IMR-90 (cell line): ENCODE results near the gene CLK1. TPM values are rescaled to one million over a fixed set of nuclear protein-coding genes. Genes with fewer than 3 reads are reported as not detected.

Experiments used
- ATAC-seq: fragments of 200-7000 bp; cut with Tn5 transposase; 2 replicates; pipeline ENCODE4 v1.9.1; 2020; ENCODE audit warnings: low read depth, mild to moderate bottlenecking, moderate library complexity
- BruUV-seq: library from RNA; stranded (reverse); fragments of 400-500 nt; replicated peaks from 2 replicates; lab custom pipeline; 2021; lab: Mats Ljungman, UMichigan
- CTCF ChIA-PET: fragments of 300-600 bp; formaldehyde crosslinking; extraction: SDS; loops from one replicate; lab custom pipeline; 2021; ENCODE audit warnings: antibody characterized with exemption; lab: Yijun Ruan, JAX
- POLR2A ChIA-PET: fragments of 300-600 bp; sonication (Branson Sonifier 250); formaldehyde crosslinking; loops from one replicate; lab custom pipeline; 2022; ENCODE audit warnings: antibody characterized with exemption; ENCODE audit not compliant: unreplicated experiment; lab: Charles Lee
- DNase-seq: peaks from one replicate; pipeline ENCODE4 v3.0.0; 2013
- H2AFZ ChIP-seq: replicated peaks from 2 replicates; pipeline ENCODE3; 2013; ENCODE audit warnings: low read length, mild to moderate bottlenecking; ENCODE audit not compliant: poor library complexity
- H2AK5ac ChIP-seq: 2 replicates; pipeline ENCODE4 v1.6.1; 2013; ENCODE audit warnings: low read depth, low read length, inconsistent platforms
- H2AK9ac ChIP-seq: replicated peaks from 2 replicates; pipeline ENCODE3; 2013; ENCODE audit warnings: mild to moderate bottlenecking, low read depth, low read length, moderate library complexity; ENCODE audit not compliant: poor library complexity
- H2BK120ac ChIP-seq: 2 replicates; pipeline ENCODE4 v1.6.1; 2013; ENCODE audit warnings: low read depth, low read length, inconsistent platforms
- H2BK15ac ChIP-seq: 3 replicates; pipeline ENCODE4 v1.6.1; 2013; ENCODE audit warnings: low read depth, low read length, inconsistent platforms
- H2BK20ac ChIP-seq: 2 replicates; pipeline ENCODE4 v1.6.1; 2013; ENCODE audit warnings: low read depth, mild to moderate bottlenecking, inconsistent platforms, low read length, moderate library complexity
- H2BK5ac ChIP-seq: 2 replicates; pipeline ENCODE4 v1.6.1; 2013; ENCODE audit warnings: mild to moderate bottlenecking, low read depth, low read length, inconsistent platforms; ENCODE audit not compliant: poor library complexity, severe bottlenecking
- H3K14ac ChIP-seq: replicated peaks from 2 replicates; pipeline ENCODE4 v1.6.1; 2013; ENCODE audit warnings: low read depth, low read length, inconsistent platforms
- H3K18ac ChIP-seq: 2 replicates; pipeline ENCODE4 v1.6.1; 2013; ENCODE audit warnings: low read depth, low read length, control low read depth
- H3K23ac ChIP-seq: 2 replicates; pipeline ENCODE4 v1.6.1; 2013; ENCODE audit warnings: low read depth, low read length, inconsistent platforms
- H3K27ac ChIP-seq: 2 replicates; pipeline ENCODE4 v1.5.1; 2013; ENCODE audit warnings: mild to moderate bottlenecking, control low read depth, low read length; ENCODE audit not compliant: insufficient read depth
- H3K27me3 ChIP-seq: 2 replicates; pipeline ENCODE4 v1.6.1; 2013; ENCODE audit warnings: low read length; ENCODE audit not compliant: control insufficient read depth, insufficient read depth
- H3K36me3 ChIP-seq: 2 replicates; pipeline ENCODE4 v1.6.1; 2013; ENCODE audit warnings: low read length, mixed read lengths; ENCODE audit not compliant: control insufficient read depth, insufficient read depth
- H3K4ac ChIP-seq: 2 replicates; pipeline ENCODE4 v1.6.1; 2013; ENCODE audit warnings: low read depth, low read length, inconsistent platforms
- H3K4me1 ChIP-seq: 2 replicates; pipeline ENCODE4 v1.6.1; 2013; ENCODE audit warnings: low read length, mixed read lengths; ENCODE audit not compliant: control insufficient read depth, insufficient read depth
- H3K4me2 ChIP-seq: 2 replicates; pipeline ENCODE4 v1.6.1; 2013; ENCODE audit warnings: low read depth, mild to moderate bottlenecking, control low read depth, low read length, moderate library complexity
- H3K4me3 ChIP-seq: 2 replicates; pipeline ENCODE4 v1.5.1; 2013; ENCODE audit warnings: low read depth, mild to moderate bottlenecking, control low read depth, low read length, moderate library complexity; ENCODE audit not compliant: insufficient read depth
- H3K56ac ChIP-seq: 2 replicates; pipeline ENCODE4 v1.6.1; 2013; ENCODE audit warnings: low read length, inconsistent platforms; ENCODE audit not compliant: insufficient read depth; ENCODE audit errors: extremely low read depth
- H3K79me1 ChIP-seq, 2 experiments: 2 replicates each; pipeline ENCODE4 v1.6.1; 2013; ENCODE audit warnings: low read length in 2 of 2, inconsistent platforms in 1 of 2, low read depth in 1 of 2
- H3K9ac ChIP-seq: 2 replicates; pipeline ENCODE4 v1.6.1; 2013; ENCODE audit warnings: low read depth, low read length, control low read depth
- H3K9me1 ChIP-seq: 2 replicates; pipeline ENCODE4 v1.6.1; 2013; ENCODE audit warnings: low read length, inconsistent platforms; ENCODE audit not compliant: insufficient read depth
- H3K9me3 ChIP-seq: 2 replicates; pipeline ENCODE4 v1.6.1; 2013; ENCODE audit warnings: low read length; ENCODE audit not compliant: control insufficient read depth, insufficient read depth
- H4K20me1 ChIP-seq: 2 replicates; pipeline ENCODE4 v1.6.1; 2013; ENCODE audit warnings: low read length, inconsistent platforms; ENCODE audit not compliant: insufficient read depth
- H4K5ac ChIP-seq: 2 replicates; pipeline ENCODE4 v1.6.1; 2013; ENCODE audit warnings: mild to moderate bottlenecking, low read depth, low read length, control low read depth
- H4K8ac ChIP-seq, 2 experiments: 2 replicates each; pipeline ENCODE4 v1.6.1; 2013; ENCODE audit warnings: low read depth in 2 of 2, low read length in 2 of 2, control low read depth in 1 of 2, inconsistent platforms in 1 of 2
- H4K91ac ChIP-seq: 2 replicates; pipeline ENCODE4 v1.6.1; 2013; ENCODE audit warnings: low read depth, low read length, inconsistent platforms; ENCODE audit not compliant: insufficient read depth
- BHLHE40 ChIP-seq: fragments of 150-350 bp; IDR thresholded peaks from 2 replicates; pipeline ENCODE4 v1.6.1; 2016; ENCODE audit warnings: mild to moderate bottlenecking, low read depth, low read length
- CEBPB ChIP-seq: IDR thresholded peaks from 2 replicates; pipeline ENCODE4 v1.6.1; 2012; ENCODE audit warnings: low read depth, low read length, improper control_type of control experiment
- CHD1 ChIP-seq: IDR thresholded peaks from 2 replicates; pipeline ENCODE4 v1.6.1; 2012; ENCODE audit warnings: low read depth, low read length, improper control_type of control experiment
- FOS ChIP-seq: fragments of 150-350 bp; IDR thresholded peaks from 2 replicates; pipeline ENCODE4 v1.6.1; 2016; ENCODE audit warnings: low read depth, low read length
- MAFK ChIP-seq: IDR thresholded peaks from 2 replicates; pipeline ENCODE4 v1.6.1; 2012; ENCODE audit warnings: low read depth, low read length, improper control_type of control experiment
- MAZ ChIP-seq: IDR thresholded peaks from 2 replicates; pipeline ENCODE4 v1.6.1; 2012; ENCODE audit warnings: low read depth, mild to moderate bottlenecking, low read length, improper control_type of control experiment, moderate library complexity, borderline replicate concordance
- MXI1 ChIP-seq: IDR thresholded peaks from 2 replicates; pipeline ENCODE4 v1.6.1; 2012; ENCODE audit warnings: low read depth, mild to moderate bottlenecking, low read length, moderate library complexity, borderline replicate concordance
- NFE2L2 ChIP-seq: fragments of 150-350 bp; IDR thresholded peaks from 2 replicates; pipeline ENCODE4 v1.6.1; 2016; ENCODE audit warnings: low read depth, mild to moderate bottlenecking, low read length
- POLR2A ChIP-seq: IDR thresholded peaks from 2 replicates; pipeline ENCODE4 v1.6.1; 2012; ENCODE audit warnings: mild to moderate bottlenecking, low read depth, low read length
- RAD21 ChIP-seq: IDR thresholded peaks from 2 replicates; pipeline ENCODE4 v1.6.1; 2012; ENCODE audit warnings: low read length, improper control_type of control experiment
- RCOR1 ChIP-seq: IDR thresholded peaks from 2 replicates; pipeline ENCODE4 v1.6.1; 2012; ENCODE audit warnings: mild to moderate bottlenecking, low read length, improper control_type of control experiment; ENCODE audit not compliant: insufficient replicate concordance
- RFX5 ChIP-seq: IDR thresholded peaks from 2 replicates; pipeline ENCODE4 v1.8.0; 2012; ENCODE audit warnings: low read depth, mild to moderate bottlenecking, low read length, moderate library complexity
- SMC3 ChIP-seq: fragments of 150-350 bp; IDR thresholded peaks from 2 replicates; pipeline ENCODE4 v1.6.1; 2016; ENCODE audit warnings: low read depth, mild to moderate bottlenecking, antibody characterized with exemption, low read length, moderate library complexity
- WGBS, 2 experiments: methylation state at CpG; one replicate each; pipeline versions ENCODE4 v1.1.5 to v1.1.7; 2013; ENCODE audit warnings: missing lambda C conversion rate in 2 of 2; ENCODE audit not compliant: insufficient read length in 1 of 2; ENCODE audit errors: extremely low coverage in 2 of 2; 5-methylcytosine and 5-hydroxymethylcytosine counted together
- dilution Hi-C: fragments of 300-500 bp; cut with HindIII; formaldehyde crosslinking; loops from one replicate; pipeline ENCODE4 v1.14.3; 2018; ENCODE audit warnings: low sequenced_read_pairs; ENCODE audit not compliant: unreplicated experiment
- in situ Hi-C: fragments of 300-500 bp; cut with MboI; formaldehyde crosslinking; loops from 3 replicates; pipeline ENCODE4 v1.14.3; 2019; ENCODE audit warnings: low sequenced_read_pairs, inconsistent platforms, mixed read lengths
- intact Hi-C: fragments of 100-400 bp; cut with micrococcal nuclease; formaldehyde crosslinking; loops from 2 replicates; pipeline ENCODE4 v1.10.0; 2022
- polyA plus RNA-seq, 3 experiments: library from polyadenylated mRNA; depleted of rRNA; stranded (reverse); fragments of >200 nt; gene quantifications; 2 replicates each; pipeline ENCODE4 v1.2.3, GENCODE V29; 2012; ENCODE audit warnings: low replicate concordance in 1 of 3
- total RNA-seq: library from RNA; depleted of rRNA; stranded (reverse); fragments of >200 nt; gene quantifications from 2 replicates; pipeline ENCODE4 v1.2.3, GENCODE V29; 2012
- TF ChIP-seq, protein P1 (sequence below): conservative IDR thresholded peaks from 2 replicates; pipeline ENCODE4 v1.5.1; 2012; ENCODE audit warnings: mild to moderate bottlenecking, low read depth, low read length, improper control_type of control experiment
- TF ChIP-seq, protein P2 (sequence below): fragments of 150-350 bp; IDR thresholded peaks from 2 replicates; pipeline ENCODE4 v1.6.1; 2016; ENCODE audit warnings: low read depth, mild to moderate bottlenecking, low read length, moderate library complexity, borderline replicate concordance
- TF ChIP-seq, protein P3 (sequence below): fragments of 150-350 bp; IDR thresholded peaks from 2 replicates; pipeline ENCODE4 v1.6.1; 2017; ENCODE audit warnings: mild to moderate bottlenecking, antibody characterized with exemption, low read length, low read depth

The CLK1 gene
- total and polyA plus RNA-seq, 2 of the 4 experiments (the other 2 are of a cell fraction): 26.2 to 35.5 TPM

DNA sequence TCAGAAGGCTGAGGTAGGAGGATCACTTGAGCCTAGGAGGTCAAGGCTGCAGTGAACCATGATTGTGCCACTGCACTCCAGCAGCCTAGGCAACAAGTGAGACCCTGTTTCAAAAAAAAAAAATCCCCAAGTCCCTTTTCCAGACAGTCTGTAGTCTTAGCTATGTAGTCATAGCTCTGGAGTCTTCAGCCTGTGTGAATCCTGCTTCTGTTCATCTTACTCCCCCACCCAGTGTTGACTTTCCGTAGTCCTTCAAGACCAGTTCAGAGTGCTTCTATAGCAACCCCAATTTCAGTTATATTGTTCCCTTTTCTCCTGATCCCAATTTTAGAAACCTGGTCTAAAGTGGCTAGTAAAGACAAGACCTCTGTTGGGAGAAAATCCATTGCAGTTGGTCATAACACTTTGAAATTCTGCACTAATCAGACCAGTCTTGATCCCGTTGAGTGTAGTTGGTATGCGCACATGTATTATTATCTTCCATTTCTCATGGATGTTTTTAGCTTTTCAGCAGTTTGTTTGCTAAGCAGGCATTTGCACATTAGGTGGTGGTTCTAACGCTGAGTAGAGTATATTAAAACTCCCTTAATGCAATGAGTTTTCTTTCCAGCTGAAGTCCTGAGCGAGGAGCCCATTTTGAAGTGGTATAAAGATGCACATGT lies 43.8 kb downstream of the CLK1 start:
- H3K14ac ChIP-seq: no peak overlapping the region
- no peak overlapping the region for H3K18ac ChIP-seq
- no peak overlapping the region for H3K4me3 ChIP-seq
- ChIA-PET CTCF (interaction anchor here (0.6 kb wide), 1 partner anchor 26 kb away, joined by 3 read pairs; no protein-coding TSS in a partner anchor), POLR2A (no interaction called here)
- no peak overlapping the region for H2BK20ac ChIP-seq
- H4K20me1 ChIP-seq: peaks cover 41% of the 10 kb centered on the region
- H2AFZ ChIP-seq: no peak overlapping the region
- H3K4ac ChIP-seq: no peak overlapping the region
- no peaks in the 10 kb centered on the region for H3K9me3 ChIP-seq
- DNase-seq: no peak
- no peak overlapping the region for H3K27ac ChIP-seq
- H2BK5ac ChIP-seq: no peak overlapping the region
- H3K56ac ChIP-seq: no peak overlapping the region
- H3K9ac ChIP-seq: no peak overlapping the region
- no peak overlapping the region for H2BK120ac ChIP-seq
- TF ChIP-seq, protein P1, sequence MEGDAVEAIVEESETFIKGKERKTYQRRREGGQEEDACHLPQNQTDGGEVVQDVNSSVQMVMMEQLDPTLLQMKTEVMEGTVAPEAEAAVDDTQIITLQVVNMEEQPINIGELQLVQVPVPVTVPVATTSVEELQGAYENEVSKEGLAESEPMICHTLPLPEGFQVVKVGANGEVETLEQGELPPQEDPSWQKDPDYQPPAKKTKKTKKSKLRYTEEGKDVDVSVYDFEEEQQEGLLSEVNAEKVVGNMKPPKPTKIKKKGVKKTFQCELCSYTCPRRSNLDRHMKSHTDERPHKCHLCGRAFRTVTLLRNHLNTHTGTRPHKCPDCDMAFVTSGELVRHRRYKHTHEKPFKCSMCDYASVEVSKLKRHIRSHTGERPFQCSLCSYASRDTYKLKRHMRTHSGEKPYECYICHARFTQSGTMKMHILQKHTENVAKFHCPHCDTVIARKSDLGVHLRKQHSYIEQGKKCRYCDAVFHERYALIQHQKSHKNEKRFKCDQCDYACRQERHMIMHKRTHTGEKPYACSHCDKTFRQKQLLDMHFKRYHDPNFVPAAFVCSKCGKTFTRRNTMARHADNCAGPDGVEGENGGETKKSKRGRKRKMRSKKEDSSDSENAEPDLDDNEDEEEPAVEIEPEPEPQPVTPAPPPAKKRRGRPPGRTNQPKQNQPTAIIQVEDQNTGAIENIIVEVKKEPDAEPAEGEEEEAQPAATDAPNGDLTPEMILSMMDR: no peak
- TF ChIP-seq FOS: no peak
- TF ChIP-seq MXI1: no peak
- no peak for TF ChIP-seq POLR2A
- TF ChIP-seq CEBPB: no peak
- TF ChIP-seq, protein P2, sequence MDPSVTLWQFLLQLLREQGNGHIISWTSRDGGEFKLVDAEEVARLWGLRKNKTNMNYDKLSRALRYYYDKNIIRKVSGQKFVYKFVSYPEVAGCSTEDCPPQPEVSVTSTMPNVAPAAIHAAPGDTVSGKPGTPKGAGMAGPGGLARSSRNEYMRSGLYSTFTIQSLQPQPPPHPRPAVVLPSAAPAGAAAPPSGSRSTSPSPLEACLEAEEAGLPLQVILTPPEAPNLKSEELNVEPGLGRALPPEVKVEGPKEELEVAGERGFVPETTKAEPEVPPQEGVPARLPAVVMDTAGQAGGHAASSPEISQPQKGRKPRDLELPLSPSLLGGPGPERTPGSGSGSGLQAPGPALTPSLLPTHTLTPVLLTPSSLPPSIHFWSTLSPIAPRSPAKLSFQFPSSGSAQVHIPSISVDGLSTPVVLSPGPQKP: no peak
- TF ChIP-seq RAD21: no peak
- TF ChIP-seq SMC3: no peak
- TF ChIP-seq MAZ: no peak
- no peak for TF ChIP-seq CHD1
- no peak for TF ChIP-seq MAFK
- no peak for TF ChIP-seq NFE2L2
- TF ChIP-seq RFX5: no peak
- TF ChIP-seq RCOR1: no peak
- TF ChIP-seq, protein P3, sequence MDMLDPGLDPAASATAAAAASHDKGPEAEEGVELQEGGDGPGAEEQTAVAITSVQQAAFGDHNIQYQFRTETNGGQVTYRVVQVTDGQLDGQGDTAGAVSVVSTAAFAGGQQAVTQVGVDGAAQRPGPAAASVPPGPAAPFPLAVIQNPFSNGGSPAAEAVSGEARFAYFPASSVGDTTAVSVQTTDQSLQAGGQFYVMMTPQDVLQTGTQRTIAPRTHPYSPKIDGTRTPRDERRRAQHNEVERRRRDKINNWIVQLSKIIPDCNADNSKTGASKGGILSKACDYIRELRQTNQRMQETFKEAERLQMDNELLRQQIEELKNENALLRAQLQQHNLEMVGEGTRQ: no peak
- no peak for TF ChIP-seq BHLHE40
- no peak for ATAC-seq
- no peak overlapping the region for H3K4me2 ChIP-seq
- no peaks in the 10 kb centered on the region for H3K27me3 ChIP-seq
- H4K8ac ChIP-seq: no peak overlapping the region
- peaks cover 37% of the 10 kb centered on the region for H3K36me3 ChIP-seq
- no peak overlapping the region for H4K5ac ChIP-seq
- no peak overlapping the region for H3K23ac ChIP-seq
- H4K91ac ChIP-seq: no peak overlapping the region
- in situ Hi-C loops (no loop called here), intact Hi-C loops (no loop called here), dilution Hi-C loops (no loop called here)
- H2AK9ac ChIP-seq: no peak overlapping the region
- H2AK5ac ChIP-seq: no peak overlapping the region
- H3K9me1 ChIP-seq: no peaks in the 10 kb centered on the region
- no TSS peak for BruUV-seq
- H3K4me1 ChIP-seq: peaks cover 3% of the 10 kb centered on the region
- peaks cover 21 to 41% of the 10 kb centered on the region in 2 experiments for H3K79me1 ChIP-seq
- 80% methylated on average over 1 of the region's 5 CpGs; no CpG with 5 or more reads in 1 of the 2 experiments for WGBS, 2 experiments
- H2BK15ac ChIP-seq: no peak overlapping the region
